ENCODE results near the gene SLC47A1. TPM values are rescaled to one million over a fixed set of nuclear protein-coding genes. Genes with fewer than 3 reads are reported as not detected.

Gene SLC47A1
- polyA plus RNA-seq, 2 of the 4 experiments (the other 2 are of a cell fraction), result 21.1 to 24.6 TPM

DNA sequence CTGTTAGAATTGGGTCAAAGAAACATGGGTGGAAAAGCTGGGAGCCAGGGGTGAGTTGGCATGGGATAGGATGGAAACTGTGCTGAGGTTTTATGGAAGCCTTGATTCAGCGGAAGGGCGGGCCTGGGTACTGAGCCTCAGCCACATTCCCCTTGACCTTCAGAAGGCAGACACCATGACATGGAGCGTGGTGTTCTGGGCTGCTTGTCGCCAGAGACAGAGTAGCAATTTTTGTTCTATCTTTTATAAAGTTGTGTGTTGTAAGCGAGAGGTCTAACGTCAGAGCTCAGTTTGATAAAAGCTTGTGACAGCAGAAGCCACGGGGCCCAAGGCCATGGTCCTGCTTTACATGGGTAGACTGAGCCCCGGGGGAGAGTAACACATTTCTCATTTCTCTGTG is 50.2 kb downstream of the SLC47A1 start:
- 86% methylated on average over 8 of the region's 8 CpGs for WGBS (ENCODE audit: missing lambda C conversion rate)
- FAIRE-seq (no peak), DNase-seq (ENCODE audit: low read depth in 1 of 2, low spot score in 1 of 2) (no peak), ATAC-seq (no peak)
- TF ChIP-seq, protein P1, sequence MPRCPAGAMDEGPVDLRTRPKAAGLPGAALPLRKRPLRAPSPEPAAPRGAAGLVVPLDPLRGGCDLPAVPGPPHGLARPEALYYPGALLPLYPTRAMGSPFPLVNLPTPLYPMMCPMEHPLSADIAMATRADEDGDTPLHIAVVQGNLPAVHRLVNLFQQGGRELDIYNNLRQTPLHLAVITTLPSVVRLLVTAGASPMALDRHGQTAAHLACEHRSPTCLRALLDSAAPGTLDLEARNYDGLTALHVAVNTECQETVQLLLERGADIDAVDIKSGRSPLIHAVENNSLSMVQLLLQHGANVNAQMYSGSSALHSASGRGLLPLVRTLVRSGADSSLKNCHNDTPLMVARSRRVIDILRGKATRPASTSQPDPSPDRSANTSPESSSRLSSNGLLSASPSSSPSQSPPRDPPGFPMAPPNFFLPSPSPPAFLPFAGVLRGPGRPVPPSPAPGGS (IDR thresholded peaks at IDR 0.05), result no peak
- no peak for TF ChIP-seq NPAS2 (CRISPR knock-in tag; IDR thresholded peaks at IDR 0.05; ENCODE audit: borderline replicate concordance)
- no peak for TF ChIP-seq MAZ (IDR thresholded peaks at IDR 0.05; ENCODE audit: borderline replicate concordance, low read depth, low read length)
- TF ChIP-seq, protein P2, sequence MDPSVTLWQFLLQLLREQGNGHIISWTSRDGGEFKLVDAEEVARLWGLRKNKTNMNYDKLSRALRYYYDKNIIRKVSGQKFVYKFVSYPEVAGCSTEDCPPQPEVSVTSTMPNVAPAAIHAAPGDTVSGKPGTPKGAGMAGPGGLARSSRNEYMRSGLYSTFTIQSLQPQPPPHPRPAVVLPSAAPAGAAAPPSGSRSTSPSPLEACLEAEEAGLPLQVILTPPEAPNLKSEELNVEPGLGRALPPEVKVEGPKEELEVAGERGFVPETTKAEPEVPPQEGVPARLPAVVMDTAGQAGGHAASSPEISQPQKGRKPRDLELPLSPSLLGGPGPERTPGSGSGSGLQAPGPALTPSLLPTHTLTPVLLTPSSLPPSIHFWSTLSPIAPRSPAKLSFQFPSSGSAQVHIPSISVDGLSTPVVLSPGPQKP (IDR thresholded peaks at IDR 0.05; ENCODE audit: low read depth, low read length), result no peak
- TF ChIP-seq JUN (IDR thresholded peaks at IDR 0.05), result no peak
- TF ChIP-seq, protein P3, sequence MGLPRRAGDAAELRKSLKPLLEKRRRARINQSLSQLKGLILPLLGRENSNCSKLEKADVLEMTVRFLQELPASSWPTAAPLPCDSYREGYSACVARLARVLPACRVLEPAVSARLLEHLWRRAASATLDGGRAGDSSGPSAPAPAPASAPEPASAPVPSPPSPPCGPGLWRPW (IDR thresholded peaks at IDR 0.05), result no peak
- TF ChIP-seq, protein P4, sequence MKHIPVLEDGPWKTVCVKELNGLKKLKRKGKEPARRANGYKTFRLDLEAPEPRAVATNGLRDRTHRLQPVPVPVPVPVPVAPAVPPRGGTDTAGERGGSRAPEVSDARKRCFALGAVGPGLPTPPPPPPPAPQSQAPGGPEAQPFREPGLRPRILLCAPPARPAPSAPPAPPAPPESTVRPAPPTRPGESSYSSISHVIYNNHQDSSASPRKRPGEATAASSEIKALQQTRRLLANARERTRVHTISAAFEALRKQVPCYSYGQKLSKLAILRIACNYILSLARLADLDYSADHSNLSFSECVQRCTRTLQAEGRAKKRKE (CRISPR knock-in tag; IDR thresholded peaks at IDR 0.05; ENCODE audit: low read depth), result no peak
- no peak for TF ChIP-seq JUNB (IDR thresholded peaks at IDR 0.05)
- no peak for TF ChIP-seq MAFK (IDR thresholded peaks at IDR 0.05; ENCODE audit: partially characterized antibody)
- TF ChIP-seq ZFP36 (IDR thresholded peaks at IDR 0.05; ENCODE audit: borderline replicate concordance, partially characterized antibody), result no peak
- TF ChIP-seq RAD21 (conservative IDR thresholded peaks at IDR 0.05 in 1 of 2, IDR thresholded peaks at IDR 0.05 in 1 of 2), result no peak
- no peak for TF ChIP-seq NFE2L2 (conservative IDR thresholded peaks at IDR 0.05; ENCODE audit: low read length)
- TF ChIP-seq, protein P5, sequence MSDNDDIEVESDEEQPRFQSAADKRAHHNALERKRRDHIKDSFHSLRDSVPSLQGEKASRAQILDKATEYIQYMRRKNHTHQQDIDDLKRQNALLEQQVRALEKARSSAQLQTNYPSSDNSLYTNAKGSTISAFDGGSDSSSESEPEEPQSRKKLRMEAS (IDR thresholded peaks at IDR 0.05), result no peak
- no peak for TF ChIP-seq RARB (CRISPR knock-in tag; IDR thresholded peaks at IDR 0.05)
- Histone ChIP-seq H3K4me1 (no peaks in the 10 kb centered on the region), H3K9me3 (no peaks in the 10 kb centered on the region), H3K4me2 (no peak overlapping the region), H3K4me3 (no peak overlapping the region), H3K27ac (no peak overlapping the region)
- ChIA-PET CTCF (interaction anchor here (0.7 to 3.0 kb wide), 5 partner anchors 16 to 183 kb away, joined by 3 to 8 read pairs (median 3); no protein-coding TSS in a partner anchor), POLR2A (no interaction called here)

DNA sequence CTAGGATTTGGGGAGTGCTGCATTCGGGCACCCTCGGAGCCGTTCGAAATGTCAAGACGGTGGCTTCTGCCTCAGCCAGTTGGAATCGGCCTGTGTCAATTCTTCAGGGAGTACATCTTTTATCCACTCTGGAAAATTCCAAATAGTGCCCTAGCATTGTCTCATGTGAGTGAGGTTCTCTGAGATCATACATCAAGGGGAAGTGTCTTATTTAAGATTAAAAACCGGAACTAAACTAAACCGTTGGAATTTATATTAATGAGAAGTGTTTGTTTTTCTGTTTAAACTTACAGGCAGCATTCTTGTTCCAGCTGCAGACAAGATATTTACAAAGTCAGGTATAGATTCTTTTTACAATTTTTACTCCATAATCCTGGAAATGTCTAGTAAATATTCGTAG is 56.8 kb downstream of the SLC47A1 start:
- FAIRE-seq (no peak), ATAC-seq (no peak), DNase-seq (ENCODE audit: low read depth in 1 of 2, low spot score in 1 of 2) (no peak)
- CTCF ChIA-PET, result interaction anchor here (1.2 to 2.7 kb wide), 2 partner anchors 172 to 176 kb away, joined by 5 to 12 read pairs; no protein-coding TSS in a partner anchor
- WGBS (ENCODE audit: missing lambda C conversion rate), result 80% methylated on average over 9 of the region's 9 CpGs
- H3K27ac ChIP-seq, result no peak overlapping the region
- no peak overlapping the region for H3K4me3 ChIP-seq
- no peaks in the 10 kb centered on the region for H3K9me3 ChIP-seq
- TF ChIP-seq POLR2A (IDR thresholded peaks at IDR 0.05; ENCODE audit: low read length), result no peak
- TF ChIP-seq RARB (CRISPR knock-in tag; IDR thresholded peaks at IDR 0.05), result no peak
- no peak for TF ChIP-seq SREBF2 (IDR thresholded peaks at IDR 0.05)
- TF ChIP-seq EHMT2 (IDR thresholded peaks at IDR 0.05; ENCODE audit: low read depth), result no peak
- no peak for TF ChIP-seq HOXB13 (CRISPR knock-in tag; IDR thresholded peaks at IDR 0.05; ENCODE audit: low read depth)
- no peak for TF ChIP-seq ESRRA (IDR thresholded peaks at IDR 0.05; ENCODE audit: borderline replicate concordance, low read length)
- no peak for TF ChIP-seq HOXB5 (CRISPR knock-in tag; IDR thresholded peaks at IDR 0.05)
- no peak for TF ChIP-seq RCOR1 (IDR thresholded peaks at IDR 0.05; ENCODE audit: low read depth, low read length)
- TF ChIP-seq CHD2 (IDR thresholded peaks at IDR 0.05; ENCODE audit: low read length, partially characterized antibody), result no peak
- no peak for TF ChIP-seq FOSL2 (IDR thresholded peaks at IDR 0.05)
- no peak for TF ChIP-seq FOSL2 (CRISPR knock-in tag; IDR thresholded peaks at IDR 0.05)
- TF ChIP-seq CEBPB (IDR thresholded peaks at IDR 0.05), result no peak
- TF ChIP-seq NPAS2 (CRISPR knock-in tag; IDR thresholded peaks at IDR 0.05; ENCODE audit: borderline replicate concordance), result no peak
- no peak for TF ChIP-seq HEYL (CRISPR knock-in tag; IDR thresholded peaks at IDR 0.05)
- no peak for TF ChIP-seq ZC3H11A (IDR thresholded peaks at IDR 0.05)
- no peak for TF ChIP-seq JUNB (IDR thresholded peaks at IDR 0.05)
- no peak for TF ChIP-seq RNF2 (IDR thresholded peaks at IDR 0.05; ENCODE audit: borderline replicate concordance, low read depth)
- POLR2A ChIA-PET, result no interaction called here
- no peaks in the 10 kb centered on the region for H3K4me1 ChIP-seq
- H3K4me2 ChIP-seq, result no peak overlapping the region

Data from A549 (cell line).